HEK293 (cell line): Measurements from ENCODE around the gene CLDN1.

Source experiments
- CTCF ChIA-PET: fragments of 350-600 bp; formaldehyde crosslinking; extraction: SDS; loops from one replicate; lab custom pipeline; 2021; ENCODE audit warnings: antibody characterized with exemption; lab: Yijun Ruan, JAX
- POLR2A ChIA-PET: fragments of 300-600 bp; formaldehyde crosslinking; extraction: SDS; loops from one replicate; lab custom pipeline; 2020; ENCODE audit warnings: antibody characterized with exemption, inconsistent platforms; lab: Yijun Ruan, JAX
- H3K27ac ChIP-seq: fragments of 200-500 bp; sonication (Bioruptor generic); 2 replicates; pipeline ENCODE4 v1.5.1; 2014; ENCODE audit warnings: low read depth, low read length, control low read depth, inconsistent platforms; ENCODE audit errors: extremely low read depth
- H3K36me3 ChIP-seq, 2 experiments: fragments of 200-500 bp in 1 of 2; sonication (Bioruptor generic) in 1 of 2; 1 replicate in 1 of 2; 2 replicates in 1 of 2; pipeline ENCODE4 v1.5.1; 2014 to 2017; ENCODE audit warnings: inconsistent platforms in 2 of 2, low read length in 2 of 2; ENCODE audit not compliant: control insufficient read depth in 2 of 2, insufficient read depth in 1 of 2
- H3K4me1 ChIP-seq: fragments of 200-500 bp; sonication (Bioruptor generic); 2 replicates; pipeline ENCODE4 v1.5.1; 2014; ENCODE audit warnings: mild to moderate bottlenecking, low read length, inconsistent platforms; ENCODE audit not compliant: control insufficient read depth, insufficient read depth
- H3K4me3 ChIP-seq: 2 replicates; pipeline ENCODE4 v1.5.1; 2011; ENCODE audit warnings: low read depth, mild to moderate bottlenecking, control low read depth, low read length, moderate library complexity
- H3K9me3 ChIP-seq: fragments of 200-500 bp; sonication (Bioruptor generic); 2 replicates; pipeline ENCODE4 v1.5.1; 2014; ENCODE audit warnings: low read depth, low read length, inconsistent platforms; ENCODE audit not compliant: control insufficient read depth, insufficient read depth
- GLI2 ChIP-seq: fragments of 450-650 bp; formaldehyde crosslinking; IDR thresholded peaks from 2 replicates; pipeline ENCODE4; 2017; ENCODE audit warnings: missing biosample characterization, missing genetic modification characterization, low read depth, borderline replicate concordance
- GLI4 ChIP-seq: fragments of 450-650 bp; formaldehyde crosslinking; IDR thresholded peaks from 2 replicates; pipeline ENCODE4 v1.5.1; 2016; ENCODE audit warnings: missing biosample characterization, missing genetic modification characterization
- HOXD13 ChIP-seq: sonication (generic); formaldehyde crosslinking; IDR thresholded peaks from 2 replicates; pipeline ENCODE4 v1.8.0; 2022; ENCODE audit warnings: missing genetic modification reagents, borderline replicate concordance
- KLF10 ChIP-seq: fragments of 450-650 bp; IDR thresholded peaks from 2 replicates; pipeline ENCODE4 v1.5.1; 2018; ENCODE audit warnings: missing biosample characterization, mild to moderate bottlenecking, missing genetic modification characterization
- KLF16 ChIP-seq: fragments of 450-650 bp; formaldehyde crosslinking; IDR thresholded peaks from 2 replicates; pipeline ENCODE4 v1.5.1; 2017; ENCODE audit warnings: missing biosample characterization, missing genetic modification characterization
- SCRT1 ChIP-seq: fragments of 450-650 bp; formaldehyde crosslinking; IDR thresholded peaks from 2 replicates; pipeline ENCODE4 v1.5.1; 2016; ENCODE audit warnings: missing biosample characterization, missing genetic modification characterization, borderline replicate concordance
- SP3 ChIP-seq: fragments of 450-650 bp; formaldehyde crosslinking; IDR thresholded peaks from 2 replicates; pipeline ENCODE4 v1.5.1; 2016; ENCODE audit warnings: missing biosample characterization, missing genetic modification characterization
- ZBTB20 ChIP-seq: fragments of 450-650 bp; formaldehyde crosslinking; IDR thresholded peaks from 2 replicates; pipeline ENCODE4 v1.5.1; 2016; ENCODE audit warnings: missing biosample characterization, missing genetic modification characterization
- ZFHX2 ChIP-seq: fragments of 450-650 bp; formaldehyde crosslinking; conservative IDR thresholded peaks from 2 replicates; pipeline ENCODE4 v1.5.1; 2016; ENCODE audit warnings: missing biosample characterization, missing genetic modification characterization
- ZFP3 ChIP-seq: fragments of 450-650 bp; formaldehyde crosslinking; IDR thresholded peaks from 2 replicates; pipeline ENCODE4 v1.5.1; 2016; ENCODE audit warnings: low read depth, missing biosample characterization, missing genetic modification characterization
- ZFP41 ChIP-seq: fragments of 450-650 bp; formaldehyde crosslinking; IDR thresholded peaks from 2 replicates; pipeline ENCODE4 v1.5.1; 2016; ENCODE audit warnings: missing biosample characterization, missing genetic modification characterization, borderline replicate concordance
- ZIC2 ChIP-seq: fragments of 450-650 bp; formaldehyde crosslinking; IDR thresholded peaks from 2 replicates; pipeline ENCODE4 v1.5.1; 2016; ENCODE audit warnings: missing biosample characterization, missing genetic modification characterization
- ZNF157 ChIP-seq: fragments of 450-650 bp; formaldehyde crosslinking; IDR thresholded peaks from 2 replicates; pipeline ENCODE4 v1.5.1; 2016; ENCODE audit warnings: missing biosample characterization, missing genetic modification characterization
- ZNF16 ChIP-seq: fragments of 450-650 bp; formaldehyde crosslinking; IDR thresholded peaks from 2 replicates; pipeline ENCODE4 v1.5.1; 2016; ENCODE audit warnings: low read depth, missing biosample characterization, missing genetic modification characterization
- ZNF223 ChIP-seq: fragments of 450-650 bp; formaldehyde crosslinking; IDR thresholded peaks from 2 replicates; pipeline ENCODE4 v1.5.1; 2016; ENCODE audit warnings: missing biosample characterization, missing genetic modification characterization
- ZNF248 ChIP-seq: fragments of 450-650 bp; formaldehyde crosslinking; IDR thresholded peaks from 2 replicates; pipeline ENCODE4 v1.5.1; 2017; ENCODE audit warnings: missing biosample characterization, missing genetic modification characterization
- ZNF266 ChIP-seq: fragments of 450-650 bp; formaldehyde crosslinking; IDR thresholded peaks from 2 replicates; pipeline ENCODE4 v1.5.1; 2016; ENCODE audit warnings: missing biosample characterization, missing genetic modification characterization, low read depth
- ZNF292 ChIP-seq: fragments of 450-650 bp; formaldehyde crosslinking; IDR thresholded peaks from 2 replicates; pipeline ENCODE4 v1.5.1; 2016; ENCODE audit warnings: low read depth, missing biosample characterization, missing genetic modification characterization, borderline replicate concordance
- ZNF366 ChIP-seq: fragments of 450-650 bp; formaldehyde crosslinking; conservative IDR thresholded peaks from 2 replicates; pipeline ENCODE4 v1.5.1; 2016; ENCODE audit warnings: missing biosample characterization, missing genetic modification characterization
- ZNF37A ChIP-seq: fragments of 450-650 bp; IDR thresholded peaks from 2 replicates; pipeline ENCODE4 v1.5.1; 2018; ENCODE audit warnings: missing biosample characterization, missing genetic modification characterization
- ZNF391 ChIP-seq: fragments of 450-650 bp; formaldehyde crosslinking; IDR thresholded peaks from 2 replicates; pipeline ENCODE4 v1.5.1; 2016; ENCODE audit warnings: low read depth, missing biosample characterization, missing genetic modification characterization, borderline replicate concordance
- ZNF404 ChIP-seq: fragments of 450-650 bp; formaldehyde crosslinking; IDR thresholded peaks from 2 replicates; pipeline ENCODE4 v1.5.1; 2017; ENCODE audit warnings: missing biosample characterization, missing genetic modification characterization
- ZNF501 ChIP-seq: fragments of 450-650 bp; formaldehyde crosslinking; IDR thresholded peaks from 2 replicates; pipeline ENCODE4 v1.5.1; 2016; ENCODE audit warnings: missing biosample characterization, missing genetic modification characterization
- ZNF549 ChIP-seq: fragments of 450-650 bp; IDR thresholded peaks from 2 replicates; pipeline ENCODE4 v1.5.1; 2018; ENCODE audit warnings: missing biosample characterization, missing genetic modification characterization, mild to moderate bottlenecking, inconsistent platforms, moderate library complexity
- ZNF600 ChIP-seq: fragments of 450-650 bp; formaldehyde crosslinking; IDR thresholded peaks from 2 replicates; pipeline ENCODE4 v1.5.1; 2016; ENCODE audit warnings: missing biosample characterization, missing genetic modification characterization
- ZNF670 ChIP-seq: fragments of 450-650 bp; formaldehyde crosslinking; IDR thresholded peaks from 2 replicates; pipeline ENCODE4 v1.5.1; 2016; ENCODE audit warnings: missing biosample characterization, missing genetic modification characterization, low read depth
- ZNF791 ChIP-seq: fragments of 450-650 bp; formaldehyde crosslinking; IDR thresholded peaks from 2 replicates; pipeline ENCODE4 v1.5.1; 2016; ENCODE audit warnings: missing biosample characterization, missing genetic modification characterization
- ZNF843 ChIP-seq: fragments of 450-650 bp; formaldehyde crosslinking; IDR thresholded peaks from 2 replicates; pipeline ENCODE4 v1.5.1; 2016; ENCODE audit warnings: missing biosample characterization, missing genetic modification characterization
- ZXDB ChIP-seq: fragments of 450-650 bp; formaldehyde crosslinking; IDR thresholded peaks from 2 replicates; pipeline ENCODE4 v1.5.1; 2016; ENCODE audit warnings: missing biosample characterization, missing genetic modification characterization
- TF ChIP-seq, protein P1 (sequence below): fragments of 450-650 bp; formaldehyde crosslinking; IDR thresholded peaks from 2 replicates; pipeline ENCODE4 v1.5.1; 2017; ENCODE audit warnings: missing biosample characterization, missing genetic modification characterization
- TF ChIP-seq, protein P2 (sequence below): fragments of 450-650 bp; formaldehyde crosslinking; IDR thresholded peaks from 2 replicates; pipeline ENCODE4 v1.5.1; 2016; ENCODE audit warnings: missing biosample characterization, missing genetic modification characterization
- TF ChIP-seq, protein P3 (sequence below): fragments of 450-650 bp; formaldehyde crosslinking; IDR thresholded peaks from 2 replicates; pipeline ENCODE4 v1.5.1; 2016; ENCODE audit warnings: missing biosample characterization, missing genetic modification characterization

CLDN1 gene, protein sequence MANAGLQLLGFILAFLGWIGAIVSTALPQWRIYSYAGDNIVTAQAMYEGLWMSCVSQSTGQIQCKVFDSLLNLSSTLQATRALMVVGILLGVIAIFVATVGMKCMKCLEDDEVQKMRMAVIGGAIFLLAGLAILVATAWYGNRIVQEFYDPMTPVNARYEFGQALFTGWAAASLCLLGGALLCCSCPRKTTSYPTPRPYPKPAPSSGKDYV

DNA sequence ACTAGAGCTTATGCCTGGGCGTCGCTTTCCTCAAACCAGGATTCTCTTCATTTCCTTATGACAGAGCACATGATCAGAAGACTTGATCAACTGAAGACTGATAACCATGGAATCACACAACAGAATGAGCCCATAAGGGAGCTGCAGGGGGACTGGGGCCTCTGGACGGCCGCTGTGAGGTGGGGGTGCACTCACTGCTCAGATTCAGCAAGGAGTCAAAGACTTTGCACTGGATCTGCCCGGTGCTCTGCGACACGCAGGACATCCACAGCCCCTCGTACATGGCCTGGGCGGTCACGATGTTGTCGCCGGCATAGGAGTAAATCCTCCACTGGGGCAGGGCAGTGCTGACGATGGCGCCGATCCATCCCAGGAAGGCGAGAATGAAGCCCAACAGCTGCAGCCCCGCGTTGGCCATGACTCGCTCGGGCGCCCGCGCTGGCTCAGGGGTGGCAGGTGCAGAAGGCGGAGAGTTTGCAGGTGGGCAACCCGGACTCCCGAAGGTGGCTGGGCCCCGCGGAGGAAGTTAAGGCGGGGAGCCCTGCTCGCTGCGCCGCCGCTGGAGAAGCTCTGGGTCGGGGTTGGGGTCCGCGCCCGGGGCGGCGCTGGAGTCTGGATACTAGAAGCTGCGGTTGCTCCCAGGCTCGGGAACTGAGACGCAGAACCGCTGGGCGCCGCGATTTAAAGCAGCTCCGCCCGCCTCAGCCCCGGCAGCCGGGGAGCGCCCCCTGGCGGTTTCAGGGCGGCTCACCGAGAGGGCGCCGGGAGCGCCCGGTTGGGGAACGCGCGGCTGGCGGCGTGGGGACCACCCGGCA lies at the start of gene CLDN1:
CLDN1 (minus strand) TSS at position 658 of the 815 bp plus-strand sequence; CDS start at position 418, 240 bp downstream.
- Histone ChIP-seq H3K4me3 (peak within 1 kb of the TSS; percentile 83), H3K36me3 (no peaks in the 10 kb centered on the region), H3K9me3 (no peaks in the 10 kb centered on the region), H3K27ac (peak within 1 kb of the TSS; percentile 50; the same call in 1 of the 2 replicates), H3K4me1 (peaks cover 3% of the 10 kb centered on the region)
- ChIA-PET CTCF (interaction anchor here (0.5 to 2.6 kb wide), 37 partner anchors 8 to 804 kb away, joined by 3 to 37 read pairs (median 3); no protein-coding TSS in a partner anchor), POLR2A (interaction anchor here (0.6 to 1.7 kb wide), 9 partner anchors 9 to 232 kb away, joined by 3 to 9 read pairs (median 4); partner anchors contain the start of gene P3H2)
- TF ChIP-seq ZIC2 (tag by site-specific recombination) (peak; percentile 37), SP3 (tag by site-specific recombination) (no peak), SCRT1 (tag by site-specific recombination) (no peak), ZNF670 (tag by site-specific recombination) (no peak), KLF16 (tag by site-specific recombination) (no peak), KLF10 (tag by site-specific recombination) (no peak), HOXD13 (no peak), ZNF223 (tag by site-specific recombination) (no peak), ZBTB20 (peak; percentile 82), ZNF248 (tag by site-specific recombination) (no peak), ZNF266 (tag by site-specific recombination) (no peak), GLI2 (tag by site-specific recombination) (no peak), GLI4 (no peak), ZNF501 (tag by site-specific recombination) (no peak; the same call in 1 of the 2 replicates), ZNF157 (tag by site-specific recombination) (no peak), ZXDB (no peak), ZNF16 (no peak), ZNF404 (tag by site-specific recombination) (no peak), ZNF366 (tag by site-specific recombination) (no peak), ZNF292 (tag by site-specific recombination) (no peak), ZNF391 (tag by site-specific recombination) (no peak), ZFHX2 (tag by site-specific recombination) (no peak), ZNF791 (tag by site-specific recombination) (no peak), ZNF600 (tag by site-specific recombination) (peak; percentile 98), ZFP3 (0 out of 2 replicates have a peak, but pooled peaks have one; percentile 60), ZFP41 (tag by site-specific recombination) (no peak), ZNF37A (tag by site-specific recombination) (no peak), ZNF549 (tag by site-specific recombination) (no peak), ZNF843 (no peak)
- TF ChIP-seq, protein P1, sequence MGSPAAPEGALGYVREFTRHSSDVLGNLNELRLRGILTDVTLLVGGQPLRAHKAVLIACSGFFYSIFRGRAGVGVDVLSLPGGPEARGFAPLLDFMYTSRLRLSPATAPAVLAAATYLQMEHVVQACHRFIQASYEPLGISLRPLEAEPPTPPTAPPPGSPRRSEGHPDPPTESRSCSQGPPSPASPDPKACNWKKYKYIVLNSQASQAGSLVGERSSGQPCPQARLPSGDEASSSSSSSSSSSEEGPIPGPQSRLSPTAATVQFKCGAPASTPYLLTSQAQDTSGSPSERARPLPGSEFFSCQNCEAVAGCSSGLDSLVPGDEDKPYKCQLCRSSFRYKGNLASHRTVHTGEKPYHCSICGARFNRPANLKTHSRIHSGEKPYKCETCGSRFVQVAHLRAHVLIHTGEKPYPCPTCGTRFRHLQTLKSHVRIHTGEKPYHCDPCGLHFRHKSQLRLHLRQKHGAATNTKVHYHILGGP: no peak
- TF ChIP-seq, protein P2, sequence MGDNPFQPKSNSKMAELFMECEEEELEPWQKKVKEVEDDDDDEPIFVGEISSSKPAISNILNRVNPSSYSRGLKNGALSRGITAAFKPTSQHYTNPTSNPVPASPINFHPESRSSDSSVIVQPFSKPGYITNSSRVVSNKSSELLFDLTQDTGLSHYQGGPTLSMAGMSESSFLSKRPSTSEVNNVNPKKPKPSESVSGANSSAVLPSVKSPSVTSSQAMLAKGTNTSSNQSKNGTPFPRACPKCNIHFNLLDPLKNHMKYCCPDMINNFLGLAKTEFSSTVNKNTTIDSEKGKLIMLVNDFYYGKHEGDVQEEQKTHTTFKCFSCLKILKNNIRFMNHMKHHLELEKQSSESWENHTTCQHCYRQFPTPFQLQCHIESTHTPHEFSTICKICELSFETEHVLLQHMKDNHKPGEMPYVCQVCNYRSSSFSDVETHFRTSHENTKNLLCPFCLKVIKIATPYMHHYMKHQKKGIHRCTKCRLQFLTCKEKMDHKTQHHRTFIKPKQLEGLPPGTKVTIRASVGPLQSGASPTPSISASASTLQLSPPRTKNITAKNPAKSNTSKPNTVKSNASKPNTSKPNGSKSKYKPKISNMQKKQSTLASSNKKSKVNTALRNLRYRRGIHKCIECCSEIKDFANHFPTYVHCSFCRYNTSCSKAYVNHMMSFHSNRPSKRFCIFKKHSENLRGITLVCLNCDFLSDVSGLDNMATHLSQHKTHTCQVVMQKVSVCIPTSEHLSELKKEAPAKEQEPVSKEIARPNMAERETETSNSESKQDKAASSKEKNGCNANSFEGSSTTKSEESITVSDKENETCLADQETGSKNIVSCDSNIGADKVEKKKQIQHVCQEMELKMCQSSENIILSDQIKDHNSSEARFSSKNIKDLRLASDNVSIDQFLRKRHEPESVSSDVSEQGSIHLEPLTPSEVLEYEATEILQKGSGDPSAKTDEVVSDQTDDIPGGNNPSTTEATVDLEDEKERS: peak; percentile 33; the same call in 1 of the 2 replicates
- TF ChIP-seq, protein P3, sequence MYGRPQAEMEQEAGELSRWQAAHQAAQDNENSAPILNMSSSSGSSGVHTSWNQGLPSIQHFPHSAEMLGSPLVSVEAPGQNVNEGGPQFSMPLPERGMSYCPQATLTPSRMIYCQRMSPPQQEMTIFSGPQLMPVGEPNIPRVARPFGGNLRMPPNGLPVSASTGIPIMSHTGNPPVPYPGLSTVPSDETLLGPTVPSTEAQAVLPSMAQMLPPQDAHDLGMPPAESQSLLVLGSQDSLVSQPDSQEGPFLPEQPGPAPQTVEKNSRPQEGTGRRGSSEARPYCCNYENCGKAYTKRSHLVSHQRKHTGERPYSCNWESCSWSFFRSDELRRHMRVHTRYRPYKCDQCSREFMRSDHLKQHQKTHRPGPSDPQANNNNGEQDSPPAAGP (tag by site-specific recombination): no peak
